OCI-LY7 (cell line): Measurements from ENCODE around the gene R3HDML. TPM values are rescaled to one million over a fixed set of nuclear protein-coding genes. Genes with fewer than 3 reads are reported as not detected.

ENCODE experiments used
- Bru-seq: library from RNA; stranded (reverse); fragments of 400-500 nt; gene quantifications from one replicate; lab custom pipeline; 2021; lab: Mats Ljungman, UMichigan
- BruChase-seq, 2 experiments: library from RNA; stranded (reverse); fragments of 400-500 nt; gene quantifications; one replicate each; lab custom pipeline; 2021; lab: Mats Ljungman, UMichigan
- BruUV-seq: library from RNA; stranded (reverse); fragments of 400-500 nt; replicated peaks from 2 replicates; lab custom pipeline; 2021; lab: Mats Ljungman, UMichigan
- CTCF ChIA-PET: fragments of 300-600 bp; sonication (Branson Sonifier 250); formaldehyde crosslinking; loops from one replicate; lab custom pipeline; 2022; ENCODE audit warnings: antibody characterized with exemption; ENCODE audit not compliant: unreplicated experiment; lab: Charles Lee
- POLR2A ChIA-PET: fragments of 300-600 bp; sonication (Branson Sonifier 250); formaldehyde crosslinking; loops from one replicate; lab custom pipeline; 2022; ENCODE audit warnings: antibody characterized with exemption; lab: Charles Lee
- DNase-seq: peaks from one replicate; pipeline ENCODE4 v3.0.0-alpha.2; 2015; ENCODE audit warnings: low spot score
- H2AFZ ChIP-seq: fragments of 200-600 bp; sonication (generic), shearing (Covaris generic); 2 replicates; pipeline ENCODE4 v1.6.1; 2014; ENCODE audit warnings: mild to moderate bottlenecking, antibody characterized with exemption, low read length, moderate library complexity
- H3K27ac ChIP-seq: fragments of 200-600 bp; sonication (generic); 2 replicates; pipeline ENCODE4 v1.5.1; 2014; ENCODE audit warnings: mixed run types, low read depth, mild to moderate bottlenecking, moderate library complexity, low read length, inconsistent platforms; ENCODE audit not compliant: poor library complexity, severe bottlenecking
- H3K36me3 ChIP-seq: fragments of 200-600 bp; sonication (generic); 2 replicates; pipeline ENCODE4 v1.6.1; 2014; ENCODE audit warnings: mild to moderate bottlenecking, antibody characterized with exemption, low read length, moderate library complexity, mixed read lengths; ENCODE audit not compliant: insufficient read depth
- H3K4me1 ChIP-seq: fragments of 200-600 bp; sonication (generic); 2 replicates; pipeline ENCODE4 v1.5.1; 2014; ENCODE audit warnings: mild to moderate bottlenecking, low read length; ENCODE audit not compliant: insufficient read depth, poor library complexity, severe bottlenecking
- H3K4me2 ChIP-seq: fragments of 200-600 bp; sonication (generic); 2 replicates; pipeline ENCODE4 v1.6.1; 2014; ENCODE audit warnings: mild to moderate bottlenecking, low read length
- H3K4me3 ChIP-seq: fragments of 200-600 bp; sonication (generic); 2 replicates; pipeline ENCODE4 v1.5.1; 2014; ENCODE audit warnings: mild to moderate bottlenecking, low read depth, low read length; ENCODE audit not compliant: poor library complexity, severe bottlenecking
- H3K79me2 ChIP-seq: fragments of 200-600 bp; sonication (generic); 2 replicates; pipeline ENCODE4 v1.6.1; 2016; ENCODE audit warnings: low read depth, mild to moderate bottlenecking, low read length, moderate library complexity, mixed read lengths; ENCODE audit not compliant: insufficient read depth
- H3K9me2 ChIP-seq: fragments of 200-600 bp; sonication (generic); 2 replicates; pipeline ENCODE4 v1.6.1; 2016; ENCODE audit warnings: mild to moderate bottlenecking, low read length, mixed read lengths; ENCODE audit not compliant: insufficient read depth
- H3K9me3 ChIP-seq: fragments of 200-600 bp; sonication (generic); 2 replicates; pipeline ENCODE4 v1.6.1; 2014; ENCODE audit warnings: mild to moderate bottlenecking, mixed run types, low read length, mixed read lengths
- H4K20me1 ChIP-seq: fragments of 200-600 bp; sonication (generic); 2 replicates; pipeline ENCODE4 v1.6.1; 2014; ENCODE audit warnings: mild to moderate bottlenecking, antibody characterized with exemption, low read length, moderate library complexity, mixed read lengths; ENCODE audit not compliant: insufficient read depth
- CTCF ChIP-seq: fragments of 200-600 bp; sonication (generic); conservative IDR thresholded peaks from 2 replicates; pipeline ENCODE4 v1.5.1; 2014; ENCODE audit warnings: mild to moderate bottlenecking, antibody characterized with exemption, low read length, moderate library complexity, mixed read lengths
- EZH2phosphoT487 ChIP-seq: fragments of 200-600 bp; sonication (generic); IDR thresholded peaks from 2 replicates; pipeline ENCODE4 v1.6.1; 2018; ENCODE audit warnings: low read depth, borderline replicate concordance, mild to moderate bottlenecking, mixed run types, antibody characterized with exemption, low read length, moderate library complexity, mixed read lengths
- intact Hi-C: fragments of 100-400 bp; cut with micrococcal nuclease; formaldehyde crosslinking; loops from one replicate; pipeline ENCODE4 v1.10.0; 2022; ENCODE audit not compliant: unreplicated experiment
- long read RNA-seq: library from polyadenylated mRNA; stranded (forward); transcript quantifications from one replicate; pipeline ENCODE4 v2.0.0, GENCODE V29; 2022
- total RNA-seq, 2 experiments: library from RNA; depleted of rRNA in 1 of 2; stranded (reverse); fragments of >200 nt in 1 of 2; shearing (Covaris generic) in 1 of 2; gene quantifications; 2 replicates each; pipeline ENCODE4 v1.2.3, GENCODE V29; 2014 to 2022

The R3HDML gene
- not detected in 2 replicates for total RNA-seq (2014; rRNA removed; shearing (Covaris generic))
- total RNA-seq (2022) = not detected in 2 replicates
- not detected for Bru-seq, nascent RNA
- not detected for BruChase-seq, experiment 1, labeled RNA remaining after a 6-hour chase
- BruChase-seq, experiment 2, labeled RNA remaining after a 2-hour chase = not detected
- long read RNA-seq = 0 reads

- POLR2A ChIA-PET = no interaction called here
- H3K4me2 ChIP-seq = no peak within 1 kb of the TSS
Observed at GRCh38 chr20:44336725-44337380, at the start of gene R3HDML. Gene R3HDML, plus strand, starts transcription at chr20:44337043. Its CDS starts 115 bp downstream, at chr20:44337158.

GRCh38 chr20:44287272-44288097 lies 49.4 kb upstream of the R3HDML start:
- TF ChIP-seq EZH2phosphoT487 (no peak), CTCF (no peak)
- H3K4me1 ChIP-seq = no peaks in the 10 kb centered on the region
- no peaks in the 10 kb centered on the region for H3K36me3 ChIP-seq
- H4K20me1 ChIP-seq = no peaks in the 10 kb centered on the region
- H3K79me2 ChIP-seq = no peaks in the 10 kb centered on the region
- H3K9me2 ChIP-seq = no peaks in the 10 kb centered on the region
- no peak overlapping the region for H2AFZ ChIP-seq
- no TSS peak for BruUV-seq
- ChIA-PET CTCF (interaction anchor here (0.5 kb wide), 1 partner anchor 33 kb away, joined by 3 read pairs; no protein-coding TSS in a partner anchor), POLR2A (no interaction called here)
- no peak overlapping the region for H3K27ac ChIP-seq
- no peak overlapping the region for H3K4me3 ChIP-seq
- H3K9me3 ChIP-seq = no peaks in the 10 kb centered on the region
- intact Hi-C loops = no loop called here
- no peak for DNase-seq
- H3K4me2 ChIP-seq = no peak overlapping the region

More at GRCh38 chr20:44336725-44337380, at the start of gene R3HDML:
- H3K9me3 ChIP-seq = no peaks in the 10 kb centered on the region
- no peaks in the 10 kb centered on the region for H3K4me1 ChIP-seq
- no TSS peak for BruUV-seq
- no peak within 1 kb of the TSS for H3K27ac ChIP-seq
- DNase-seq = no peak
- CTCF ChIA-PET = no interaction called here
- no peak for TF ChIP-seq CTCF
- H3K79me2 ChIP-seq = no peaks in the 10 kb centered on the region
- no peak within 1 kb of the TSS for H2AFZ ChIP-seq
- no peaks in the 10 kb centered on the region for H3K9me2 ChIP-seq
- H3K4me3 ChIP-seq = no peak within 1 kb of the TSS
- H3K36me3 ChIP-seq = no peaks in the 10 kb centered on the region
- H4K20me1 ChIP-seq = no peaks in the 10 kb centered on the region
- intact Hi-C loops = no loop called here
